HEK293T (cell line): ENCODE measurements around the gene NID1.

Source experiments
- CTCF ChIA-PET: fragments of 350-600 bp; formaldehyde crosslinking; extraction: SDS; loops from one replicate; lab custom pipeline; 2021; ENCODE audit warnings: antibody characterized with exemption, inconsistent platforms; lab: Yijun Ruan, JAX
- POLR2A ChIA-PET: fragments of 350-600 bp; formaldehyde crosslinking; extraction: SDS; loops from one replicate; lab custom pipeline; 2020; ENCODE audit warnings: antibody characterized with exemption, inconsistent platforms; lab: Yijun Ruan, JAX
- DNase-seq: peaks from one replicate; pipeline ENCODE4 v3.0.0; 2012; ENCODE audit warnings: mixed read lengths; ENCODE audit errors: extremely low spot score
- ARNT ChIP-seq: fragments of 450-650 bp; IDR thresholded peaks from 2 replicates; pipeline ENCODE4 v1.6.1; 2017; ENCODE audit warnings: mild to moderate bottlenecking
- BHLHE40 ChIP-seq: fragments of 450-650 bp; IDR thresholded peaks from 2 replicates; pipeline ENCODE4 v1.6.1; 2016; ENCODE audit warnings: mild to moderate bottlenecking, moderate library complexity, borderline replicate concordance
- CTBP1 ChIP-seq: fragments of 450-650 bp; IDR thresholded peaks from 2 replicates; pipeline ENCODE4 v1.6.1; 2016; ENCODE audit warnings: borderline replicate concordance
- ELF4 ChIP-seq: fragments of 450-650 bp; IDR thresholded peaks from 2 replicates; pipeline ENCODE4 v1.6.1; 2017; ENCODE audit warnings: antibody characterized with exemption
- FOXA1 ChIP-seq: fragments of 450-650 bp; IDR thresholded peaks from 2 replicates; pipeline ENCODE4 v1.6.1; 2016; ENCODE audit warnings: mild to moderate bottlenecking
- FOXK2 ChIP-seq: fragments of 450-650 bp; IDR thresholded peaks from 2 replicates; pipeline ENCODE4 v1.6.1; 2016; ENCODE audit warnings: mild to moderate bottlenecking
- FOXM1 ChIP-seq: fragments of 450-650 bp; IDR thresholded peaks from 2 replicates; pipeline ENCODE4 v1.6.1; 2017; ENCODE audit warnings: mild to moderate bottlenecking, borderline replicate concordance
- HDGF ChIP-seq: fragments of 450-650 bp; IDR thresholded peaks from 2 replicates; pipeline ENCODE4 v1.6.1; 2017; ENCODE audit warnings: antibody characterized with exemption, borderline replicate concordance
- L3MBTL2 ChIP-seq: fragments of 450-650 bp; conservative IDR thresholded peaks from 2 replicates; pipeline ENCODE4 v1.6.1; 2016; ENCODE audit warnings: mild to moderate bottlenecking
- LEF1 ChIP-seq: fragments of 450-650 bp; IDR thresholded peaks from 2 replicates; pipeline ENCODE4 v1.6.1; 2017; ENCODE audit warnings: mild to moderate bottlenecking, borderline replicate concordance
- NFRKB ChIP-seq: fragments of 450-650 bp; IDR thresholded peaks from 2 replicates; pipeline ENCODE4 v1.6.1; 2016; ENCODE audit warnings: mild to moderate bottlenecking, moderate library complexity
- SP1 ChIP-seq: fragments of 450-650 bp; IDR thresholded peaks from 2 replicates; pipeline ENCODE4 v1.6.1; 2017
- SUZ12 ChIP-seq: fragments of 450-650 bp; IDR thresholded peaks from 2 replicates; pipeline ENCODE4 v1.6.1; 2016; ENCODE audit warnings: mild to moderate bottlenecking
- TARDBP ChIP-seq: fragments of 450-650 bp; IDR thresholded peaks from 2 replicates; pipeline ENCODE4 v1.6.1; 2016
- ZNF384 ChIP-seq: fragments of 450-650 bp; IDR thresholded peaks from 2 replicates; pipeline ENCODE4 v1.6.1; 2016
- TF ChIP-seq, protein P1 (sequence below): fragments of 450-650 bp; IDR thresholded peaks from 2 replicates; pipeline ENCODE4 v1.6.1; 2016

Gene NID1

DNA sequence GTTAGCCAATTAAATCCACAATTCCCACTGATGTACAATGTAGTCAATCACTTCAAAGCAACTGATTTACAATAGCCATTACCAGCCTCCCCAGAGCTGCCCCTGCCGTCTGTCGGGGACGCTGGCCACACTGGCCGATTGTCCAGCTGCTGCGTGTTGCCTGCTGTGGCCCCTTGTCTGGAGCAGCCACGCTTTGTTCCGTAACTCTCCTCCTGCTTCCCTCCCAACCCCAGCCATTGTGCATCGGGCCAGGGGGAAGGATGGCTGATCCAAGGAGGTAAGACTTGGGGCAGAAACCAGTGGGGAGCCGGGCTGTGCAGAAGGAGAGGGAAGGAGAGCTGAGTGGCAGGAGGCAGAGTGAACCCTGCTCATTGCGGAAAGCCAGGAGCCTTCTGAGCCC is 114.6 kb downstream of the NID1 start:
- ChIA-PET CTCF (interaction anchor here (2.8 kb wide), 1 partner anchor 22 kb away, joined by 10 read pairs; no protein-coding TSS in a partner anchor), POLR2A (no interaction called here)
- TF ChIP-seq ZNF384 (no peak), FOXM1 (no peak), LEF1 (no peak), FOXA1 (no peak), CTBP1 (no peak), FOXK2 (no peak), ELF4 (no peak), BHLHE40 (no peak), SP1 (no peak), TARDBP (no peak), L3MBTL2 (no peak), SUZ12 (no peak), ARNT (no peak)
- TF ChIP-seq, protein P1, sequence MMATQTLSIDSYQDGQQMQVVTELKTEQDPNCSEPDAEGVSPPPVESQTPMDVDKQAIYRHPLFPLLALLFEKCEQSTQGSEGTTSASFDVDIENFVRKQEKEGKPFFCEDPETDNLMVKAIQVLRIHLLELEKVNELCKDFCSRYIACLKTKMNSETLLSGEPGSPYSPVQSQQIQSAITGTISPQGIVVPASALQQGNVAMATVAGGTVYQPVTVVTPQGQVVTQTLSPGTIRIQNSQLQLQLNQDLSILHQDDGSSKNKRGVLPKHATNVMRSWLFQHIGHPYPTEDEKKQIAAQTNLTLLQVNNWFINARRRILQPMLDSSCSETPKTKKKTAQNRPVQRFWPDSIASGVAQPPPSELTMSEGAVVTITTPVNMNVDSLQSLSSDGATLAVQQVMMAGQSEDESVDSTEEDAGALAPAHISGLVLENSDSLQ, result no peak
- no peak for DNase-seq

DNA sequence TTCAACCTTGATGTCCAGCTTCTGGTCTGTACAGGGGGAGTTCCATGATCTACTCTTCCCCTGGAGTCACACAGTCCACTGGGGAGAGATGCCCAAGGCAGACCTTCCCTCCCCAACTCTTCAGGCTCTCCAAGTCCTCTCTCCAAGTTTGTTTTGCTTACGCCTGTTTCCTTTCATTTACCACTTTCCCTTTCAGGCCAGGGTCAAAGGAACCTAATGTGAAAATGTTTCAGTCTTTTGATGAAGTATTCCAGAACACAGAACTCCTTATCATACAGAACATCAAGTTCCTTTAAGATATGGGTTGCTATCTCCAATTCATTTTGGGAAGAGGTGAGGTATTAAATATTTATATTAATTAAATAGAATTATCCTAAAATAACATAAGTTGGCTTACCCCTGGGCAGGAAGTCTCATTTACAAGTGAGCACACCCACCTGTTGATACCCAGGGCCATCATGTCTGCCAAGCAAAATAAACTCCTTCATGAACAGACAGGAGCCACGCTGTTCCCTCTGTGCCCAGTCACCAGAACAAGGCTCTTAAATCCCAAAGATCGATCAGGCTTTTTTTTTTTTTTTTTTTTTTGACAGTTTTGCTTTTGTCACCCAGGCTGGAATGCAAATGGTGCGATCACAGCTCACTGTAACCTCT is 116.0 kb downstream of the NID1 start:
- TF ChIP-seq FOXK2, result no peak
- TF ChIP-seq NFRKB, result no peak
- TF ChIP-seq SUZ12, result no peak
- no peak for TF ChIP-seq HDGF
- no peak for TF ChIP-seq ZNF384
- TF ChIP-seq, protein P1, result no peak
- TF ChIP-seq L3MBTL2, result no peak
- no peak for TF ChIP-seq BHLHE40
- TF ChIP-seq SP1, result no peak
- TF ChIP-seq LEF1, result no peak
- no peak for TF ChIP-seq CTBP1
- no peak for TF ChIP-seq ARNT
- TF ChIP-seq FOXA1, result no peak
- TF ChIP-seq ELF4, result no peak
- no peak for TF ChIP-seq TARDBP
- DNase-seq, result no peak
- POLR2A ChIA-PET, result no interaction called here
- CTCF ChIA-PET, result interaction anchor here (0.8 to 2.0 kb wide), 3 partner anchors 23 to 347 kb away, joined by 3 to 6 read pairs (median 5); no protein-coding TSS in a partner anchor

DNA sequence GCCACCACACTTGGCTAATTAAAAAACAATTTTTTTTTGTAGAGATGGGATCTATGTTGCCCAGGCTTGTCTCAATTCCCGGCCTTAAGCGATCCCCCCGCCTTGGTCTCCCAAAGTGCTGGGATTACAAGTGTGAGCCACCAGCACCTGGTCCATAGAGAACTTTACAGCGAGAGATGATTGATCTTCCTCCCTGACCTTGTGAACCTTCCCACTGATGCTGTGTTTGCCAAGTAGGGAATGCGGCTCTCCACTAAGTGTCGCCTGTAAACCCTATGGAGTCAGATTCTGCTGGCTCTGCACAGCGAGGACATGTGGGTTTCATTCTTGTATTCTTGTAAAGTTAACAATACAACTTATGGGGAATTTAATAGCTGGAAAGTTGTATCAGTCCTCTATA is 116.9 kb downstream of the NID1 start:
- TF ChIP-seq NFRKB (no peak), BHLHE40 (no peak), LEF1 (no peak), L3MBTL2 (no peak), ELF4 (no peak), FOXM1 (no peak), FOXA1 (no peak), ARNT (no peak), TARDBP (no peak), HDGF (no peak), SUZ12 (no peak), ZNF384 (no peak), CTBP1 (no peak), FOXK2 (no peak), SP1 (no peak)
- TF ChIP-seq, protein P1, result no peak
- CTCF ChIA-PET, result interaction anchor here (0.8 to 2.0 kb wide), 2 partner anchors 24 to 163 kb away, joined by 5 to 6 read pairs; no protein-coding TSS in a partner anchor
- no peak for DNase-seq
- POLR2A ChIA-PET, result no interaction called here

DNA sequence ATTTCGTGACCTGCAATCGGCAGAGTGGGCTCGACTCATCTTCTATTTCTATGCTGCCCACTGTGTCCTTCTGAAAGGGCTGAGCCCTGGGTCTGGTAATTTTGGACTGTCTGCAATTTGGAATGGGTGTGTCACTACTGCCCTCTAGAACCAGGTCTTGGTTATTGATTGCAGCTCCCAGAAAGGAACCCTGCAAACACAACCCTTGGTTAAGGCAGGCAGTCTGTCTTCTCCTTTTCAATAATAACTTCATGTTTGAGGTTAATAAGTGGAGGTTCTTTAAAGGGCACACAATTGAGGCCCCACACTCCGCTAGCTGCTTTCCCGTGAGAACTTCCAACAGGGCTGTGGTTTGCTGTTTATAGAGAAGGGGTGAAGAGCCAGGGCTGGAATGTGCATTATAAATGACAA is 118.3 kb downstream of the NID1 start:
- DNase-seq, result no peak
- CTCF ChIA-PET, result interaction anchor here (0.7 to 1.8 kb wide), 3 partner anchors 11 to 346 kb away, joined by 3 to 7 read pairs (median 3); no protein-coding TSS in a partner anchor
- TF ChIP-seq NFRKB, result no peak
- TF ChIP-seq FOXK2, result no peak
- TF ChIP-seq, protein P1, result no peak
- TF ChIP-seq L3MBTL2, result no peak
- TF ChIP-seq ZNF384, result no peak
- TF ChIP-seq CTBP1, result no peak
- TF ChIP-seq FOXM1, result no peak
- TF ChIP-seq SP1, result no peak
- TF ChIP-seq FOXA1, result no peak
- TF ChIP-seq TARDBP, result no peak
- TF ChIP-seq LEF1, result no peak
- no peak for TF ChIP-seq BHLHE40
- TF ChIP-seq ELF4, result no peak
- no peak for TF ChIP-seq HDGF
- TF ChIP-seq ARNT, result no peak
- POLR2A ChIA-PET, result no interaction called here

DNA sequence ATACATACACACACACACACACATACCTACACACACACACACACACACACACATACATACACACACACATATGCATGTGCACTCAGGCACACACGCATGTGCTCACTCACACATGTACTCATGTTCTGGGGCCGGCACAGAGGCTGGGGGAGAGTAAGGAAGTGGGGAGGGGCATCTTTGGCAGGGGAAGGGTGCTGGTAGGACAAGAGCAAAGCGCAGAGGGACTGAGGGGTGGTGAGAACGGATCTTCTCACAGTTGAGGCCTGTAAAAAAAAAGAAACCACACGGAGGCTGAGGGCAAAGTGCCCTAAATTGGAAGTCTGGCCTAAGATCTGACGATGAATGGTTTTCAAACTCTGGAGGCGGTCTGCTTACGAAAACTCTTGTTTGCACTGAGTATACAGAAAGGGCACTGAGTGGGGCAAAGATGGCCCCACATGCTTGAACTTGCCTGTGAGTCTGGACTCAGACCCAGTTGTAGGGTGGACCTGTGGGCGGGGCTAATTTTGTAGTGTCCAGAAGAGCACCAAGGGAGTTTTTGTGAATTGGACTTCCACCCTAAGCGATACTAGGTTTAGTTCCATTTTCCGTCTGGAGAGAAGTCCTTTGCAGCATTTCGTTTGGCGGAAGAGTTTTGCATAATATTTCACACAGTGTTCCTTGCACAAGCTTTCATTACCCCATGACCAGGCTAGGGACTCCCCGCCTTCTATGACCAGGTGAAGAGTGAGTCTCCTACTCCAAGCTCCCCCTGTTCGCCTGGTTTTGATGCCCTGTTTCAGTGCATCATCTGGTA is 118.9 kb downstream of the NID1 start:
- POLR2A ChIA-PET, result interaction anchor here (1.1 kb wide), 1 partner anchor 29 kb away, joined by 3 read pairs; no protein-coding TSS in a partner anchor
- TF ChIP-seq ZNF384 (no peak), ELF4 (no peak), NFRKB (no peak), FOXA1 (no peak), L3MBTL2 (no peak), SUZ12 (no peak), TARDBP (no peak), HDGF (no peak), SP1 (no peak), CTBP1 (no peak), FOXK2 (no peak), ARNT (no peak), FOXM1 (no peak)
- CTCF ChIA-PET, result interaction anchor here (1.0 to 1.8 kb wide), 2 partner anchors 12 to 26 kb away, joined by 3 to 7 read pairs; no protein-coding TSS in a partner anchor
- DNase-seq, result no peak
